ENCODE data around the gene CDK9. TPM values are rescaled to one million over a fixed set of nuclear protein-coding genes. Genes with fewer than 3 reads are reported as not detected.

Gene CDK9
- total RNA-seq, 3 donors from 2014 or later (not counting 1 experiment from before 2014, with no cell fraction given) = 181 to 207 (median 188) TPM

DNA sequence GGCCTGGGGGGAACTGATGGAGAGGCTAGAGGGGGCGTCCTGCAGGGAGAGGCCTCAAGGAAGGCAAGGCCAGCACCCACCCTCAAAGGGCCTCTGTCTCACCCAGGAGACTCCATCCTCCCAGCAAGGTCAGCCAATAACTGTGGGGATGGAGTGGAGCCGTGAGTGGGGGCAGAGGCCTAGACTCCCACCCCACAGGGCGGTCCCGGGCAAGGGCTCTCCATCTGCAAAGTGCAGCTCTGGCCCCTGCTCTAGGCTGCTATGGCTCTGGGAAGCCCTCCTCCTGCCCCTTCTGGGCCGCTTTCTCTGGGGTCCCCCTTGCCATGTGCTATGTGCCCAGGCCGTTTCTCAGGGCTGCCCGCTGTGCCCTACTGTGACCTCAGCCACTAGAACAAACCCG, 30.9 kb downstream of the CDK9 start:
- no peak for ATAC-seq
- Histone ChIP-seq H3K27ac (ENCODE audit: low read length) (no peak overlapping the region), H3K9me3 (ENCODE audit: control insufficient read depth, insufficient read depth, low read length) (no peaks in the 10 kb centered on the region), H3K4me1 (ENCODE audit: control insufficient read depth, insufficient read depth, low read length) (no peaks in the 10 kb centered on the region), H3K4me3 (ENCODE audit: low read length) (no peak overlapping the region), H3K36me3 (ENCODE audit: control insufficient read depth, insufficient read depth, low read length) (peaks cover 38% of the 10 kb centered on the region), H3K27me3 (ENCODE audit: control insufficient read depth, insufficient read depth, low read length) (no peaks in the 10 kb centered on the region)
- TF ChIP-seq, protein P1, sequence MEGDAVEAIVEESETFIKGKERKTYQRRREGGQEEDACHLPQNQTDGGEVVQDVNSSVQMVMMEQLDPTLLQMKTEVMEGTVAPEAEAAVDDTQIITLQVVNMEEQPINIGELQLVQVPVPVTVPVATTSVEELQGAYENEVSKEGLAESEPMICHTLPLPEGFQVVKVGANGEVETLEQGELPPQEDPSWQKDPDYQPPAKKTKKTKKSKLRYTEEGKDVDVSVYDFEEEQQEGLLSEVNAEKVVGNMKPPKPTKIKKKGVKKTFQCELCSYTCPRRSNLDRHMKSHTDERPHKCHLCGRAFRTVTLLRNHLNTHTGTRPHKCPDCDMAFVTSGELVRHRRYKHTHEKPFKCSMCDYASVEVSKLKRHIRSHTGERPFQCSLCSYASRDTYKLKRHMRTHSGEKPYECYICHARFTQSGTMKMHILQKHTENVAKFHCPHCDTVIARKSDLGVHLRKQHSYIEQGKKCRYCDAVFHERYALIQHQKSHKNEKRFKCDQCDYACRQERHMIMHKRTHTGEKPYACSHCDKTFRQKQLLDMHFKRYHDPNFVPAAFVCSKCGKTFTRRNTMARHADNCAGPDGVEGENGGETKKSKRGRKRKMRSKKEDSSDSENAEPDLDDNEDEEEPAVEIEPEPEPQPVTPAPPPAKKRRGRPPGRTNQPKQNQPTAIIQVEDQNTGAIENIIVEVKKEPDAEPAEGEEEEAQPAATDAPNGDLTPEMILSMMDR (IDR thresholded peaks at IDR 0.05) = no peak
- DNase-seq = no peak
- no peak overlapping the region for H3K27ac Mint-ChIP-seq
- no peak overlapping the region for H3K4me3 Mint-ChIP-seq
- H3K27me3 Mint-ChIP-seq (ENCODE audit: low read depth in 2 of 2) = no peaks in the 10 kb centered on the region
- intact Hi-C loops (cut with micrococcal nuclease) = no loop called here
- H3K4me1 Mint-ChIP-seq = no peaks in the 10 kb centered on the region
- WGBS (ENCODE audit: insufficient coverage) = 94% methylated on average over 8 of the region's 8 CpGs
- no peaks in the 10 kb centered on the region for H3K9me3 Mint-ChIP-seq
- no peaks in the 10 kb centered on the region for H3K36me3 Mint-ChIP-seq

DNA sequence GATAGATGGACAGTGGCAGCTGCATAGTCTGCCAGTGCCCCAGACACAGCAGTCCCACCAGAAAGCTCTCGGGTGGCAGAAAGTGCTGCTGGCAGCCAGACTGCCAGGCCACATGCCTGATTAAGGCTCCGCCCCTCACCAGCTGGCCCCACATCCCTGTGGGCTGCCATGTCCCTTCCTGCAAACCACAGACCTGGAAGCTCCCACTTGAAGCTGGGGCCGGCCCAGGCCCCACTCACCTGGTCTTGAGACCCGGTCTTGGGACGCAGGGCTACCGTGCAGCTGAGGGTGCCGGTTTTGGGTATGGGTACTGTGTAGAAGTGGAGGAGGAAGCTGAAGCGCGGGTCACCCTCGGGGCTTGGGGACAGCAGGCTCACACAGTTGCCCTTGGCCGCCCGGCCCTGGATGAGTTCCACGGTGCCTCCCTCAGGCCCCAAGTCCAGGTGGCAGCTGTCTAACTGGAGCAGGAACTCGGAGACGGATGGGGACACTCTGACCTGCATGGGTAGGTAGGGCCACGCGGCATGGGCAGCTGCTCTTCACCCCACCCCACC, 32.1 kb downstream of the CDK9 start:
- H3K4me1 Mint-ChIP-seq = no peaks in the 10 kb centered on the region
- H3K4me1 ChIP-seq (ENCODE audit: control insufficient read depth, insufficient read depth, low read length) = no peaks in the 10 kb centered on the region
- no peak overlapping the region for H3K27ac ChIP-seq (ENCODE audit: low read length)
- no peaks in the 10 kb centered on the region for H3K27me3 Mint-ChIP-seq (ENCODE audit: low read depth in 2 of 2)
- H3K9me3 Mint-ChIP-seq = no peaks in the 10 kb centered on the region
- no peak overlapping the region for H3K4me3 ChIP-seq (ENCODE audit: low read length)
- intact Hi-C loops (cut with micrococcal nuclease) = no loop called here
- no peaks in the 10 kb centered on the region for H3K9me3 ChIP-seq (ENCODE audit: control insufficient read depth, insufficient read depth, low read length)
- H3K36me3 Mint-ChIP-seq = no peaks in the 10 kb centered on the region
- no peak overlapping the region for H3K4me3 Mint-ChIP-seq
- TF ChIP-seq, protein P1 (IDR thresholded peaks at IDR 0.05) = no peak
- 88% methylated on average over 17 of the region's 17 CpGs for WGBS (ENCODE audit: insufficient coverage)
- DNase-seq = no peak
- peaks cover 30% of the 10 kb centered on the region for H3K36me3 ChIP-seq (ENCODE audit: control insufficient read depth, insufficient read depth, low read length)
- H3K27ac Mint-ChIP-seq = peak overlapping the region; percentile 29 to 68
- no peaks in the 10 kb centered on the region for H3K27me3 ChIP-seq (ENCODE audit: control insufficient read depth, insufficient read depth, low read length)
- ATAC-seq = no peak

DNA sequence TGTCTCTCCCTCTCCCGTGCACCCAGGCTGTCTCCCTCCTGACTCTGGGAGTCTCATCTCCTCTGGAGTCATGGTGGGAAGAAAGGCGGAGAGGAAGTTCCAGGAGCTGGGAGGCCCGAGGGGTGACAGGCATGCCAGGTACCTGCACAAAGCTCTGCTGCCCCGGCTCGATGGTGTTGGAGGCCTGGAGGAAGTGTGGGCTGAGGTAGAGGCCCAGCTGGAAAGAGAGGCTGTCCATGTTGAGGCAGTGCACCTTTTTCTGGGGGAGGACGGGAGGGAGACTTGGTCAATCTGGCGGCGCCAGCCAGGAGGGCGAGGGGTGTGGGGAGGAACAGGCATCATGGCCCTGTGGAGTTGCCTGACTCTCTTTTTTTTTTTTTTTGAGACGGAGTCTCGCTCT, 32.7 kb downstream of the CDK9 start:
- H3K4me3 Mint-ChIP-seq = no peak overlapping the region
- Histone ChIP-seq H3K9me3 (ENCODE audit: control insufficient read depth, insufficient read depth, low read length) (no peaks in the 10 kb centered on the region), H3K27ac (ENCODE audit: low read length) (no peak overlapping the region), H3K4me3 (ENCODE audit: low read length) (no peak overlapping the region), H3K27me3 (ENCODE audit: control insufficient read depth, insufficient read depth, low read length) (no peaks in the 10 kb centered on the region), H3K36me3 (ENCODE audit: control insufficient read depth, insufficient read depth, low read length) (peaks cover 24% of the 10 kb centered on the region), H3K4me1 (ENCODE audit: control insufficient read depth, insufficient read depth, low read length) (no peaks in the 10 kb centered on the region)
- no peak for DNase-seq
- no peaks in the 10 kb centered on the region for H3K36me3 Mint-ChIP-seq
- H3K27me3 Mint-ChIP-seq (ENCODE audit: low read depth in 2 of 2) = no peaks in the 10 kb centered on the region
- no peaks in the 10 kb centered on the region for H3K4me1 Mint-ChIP-seq
- WGBS (ENCODE audit: insufficient coverage) = 95% methylated on average over 9 of the region's 11 CpGs
- intact Hi-C loops (cut with micrococcal nuclease) = no loop called here
- no peaks in the 10 kb centered on the region for H3K9me3 Mint-ChIP-seq
- ATAC-seq = no peak
- TF ChIP-seq, protein P1 (IDR thresholded peaks at IDR 0.05) = no peak
- H3K27ac Mint-ChIP-seq = no peak overlapping the region

DNA sequence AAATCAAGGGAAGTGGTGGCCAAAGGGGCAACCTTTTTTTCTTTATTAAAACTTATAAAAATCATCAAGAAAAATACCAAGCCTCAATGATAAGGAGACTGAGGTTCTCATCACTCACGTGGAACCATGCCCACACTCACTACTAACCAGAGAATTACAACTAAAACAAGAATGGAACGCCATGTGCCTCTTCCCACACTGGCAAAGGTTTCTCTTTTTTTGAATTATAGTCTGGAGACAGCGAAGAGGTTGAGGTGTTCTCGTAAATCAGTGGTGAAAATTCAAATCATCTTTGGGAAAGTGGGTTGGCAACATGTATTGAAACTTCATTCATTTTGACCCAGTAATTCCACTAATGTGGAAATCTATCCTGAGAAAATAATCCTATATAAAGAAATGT, 36.3 kb downstream of the CDK9 start:
- Histone ChIP-seq H3K27me3 (ENCODE audit: control insufficient read depth, insufficient read depth, low read length) (no peaks in the 10 kb centered on the region), H3K9me3 (ENCODE audit: control insufficient read depth, insufficient read depth, low read length) (no peaks in the 10 kb centered on the region), H3K36me3 (ENCODE audit: control insufficient read depth, insufficient read depth, low read length) (peaks cover 11% of the 10 kb centered on the region), H3K4me3 (ENCODE audit: low read length) (no peak overlapping the region), H3K4me1 (ENCODE audit: control insufficient read depth, insufficient read depth, low read length) (no peaks in the 10 kb centered on the region), H3K27ac (ENCODE audit: low read length) (no peak overlapping the region)
- Mint-ChIP-seq H3K27me3 (ENCODE audit: low read depth in 2 of 2) (no peaks in the 10 kb centered on the region), H3K4me1 (no peaks in the 10 kb centered on the region), H3K4me3 (no peak overlapping the region), H3K27ac (peak overlapping the region; percentile 22 to 41), H3K36me3 (no peaks in the 10 kb centered on the region), H3K9me3 (no peaks in the 10 kb centered on the region)
- 100% methylated on average over 2 of the region's 4 CpGs for WGBS (ENCODE audit: insufficient coverage)
- DNase-seq = no peak
- TF ChIP-seq, protein P1 (IDR thresholded peaks at IDR 0.05) = no peak
- intact Hi-C loops (cut with micrococcal nuclease) = no loop called here
- no peak for ATAC-seq
